ENCODE results near the gene STING1. TPM values are rescaled to one million over a fixed set of nuclear protein-coding genes. Genes with fewer than 3 reads are reported as not detected.
A peak's percentile ranks its signal among the peaks of the same experiment; 100 is the strongest.

The STING1 gene
- total and polyA plus RNA-seq, 12 donors = 19.7 to 116 (median 50.5) TPM

DNA sequence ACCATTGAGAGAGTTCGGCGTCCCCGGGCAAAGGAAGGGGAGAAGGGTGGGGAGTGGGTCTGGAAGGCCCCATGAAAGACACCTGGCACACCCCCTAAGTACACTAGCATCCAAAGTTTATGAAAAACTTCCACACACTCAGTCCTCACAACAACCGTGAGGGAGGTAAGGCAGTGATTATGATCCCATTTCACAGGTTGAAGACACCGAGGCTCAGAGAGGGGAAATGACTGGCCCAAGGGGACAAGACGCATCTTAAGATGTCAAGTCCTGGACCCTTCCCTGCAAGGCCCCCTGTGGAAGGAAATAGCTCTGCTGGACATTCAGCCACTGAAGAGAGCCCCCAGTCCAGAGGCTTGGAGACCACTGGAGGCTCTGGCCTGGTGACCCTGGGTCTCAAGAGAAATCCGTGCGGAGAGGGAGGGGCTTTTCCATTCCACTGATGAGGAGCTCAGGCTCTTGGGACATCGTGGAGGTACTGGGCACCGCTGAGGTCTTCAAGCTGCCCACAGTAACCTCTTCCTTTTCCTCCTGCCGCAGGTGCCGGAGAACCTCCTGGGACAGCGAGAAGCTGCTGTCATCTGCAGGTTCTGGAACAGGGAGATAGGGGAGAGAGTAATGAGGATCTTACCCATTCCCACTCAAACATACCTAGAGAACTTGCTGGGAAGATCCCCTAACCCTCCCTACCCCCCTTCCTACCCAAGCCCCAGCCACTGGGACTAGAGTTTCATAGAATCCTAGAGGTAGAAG is 6.5 kb downstream of the STING1 start:
- Histone ChIP-seq H3K4me1 (peaks cover 8 to 75% (median 49%) of the 10 kb centered on the region in 9 donors), H3K4me3 (no peak overlapping the region), H3K36me3 (peaks cover 0 to 63% (median 38%) of the 10 kb centered on the region in 9 donors), H3K9me3 (no peaks in the 10 kb centered on the region), H3K27ac (peak overlapping the region in 4 of 10 donors; percentile 22 to 84 (median 47)), H3K27me3 (no peaks in the 10 kb centered on the region)
- DNase-seq (no peak), ATAC-seq (peak in 1 of 8 donors; percentile 2)
- intact Hi-C loops (cut with DNase I) = no loop called here
- TF ChIP-seq, protein P1, sequence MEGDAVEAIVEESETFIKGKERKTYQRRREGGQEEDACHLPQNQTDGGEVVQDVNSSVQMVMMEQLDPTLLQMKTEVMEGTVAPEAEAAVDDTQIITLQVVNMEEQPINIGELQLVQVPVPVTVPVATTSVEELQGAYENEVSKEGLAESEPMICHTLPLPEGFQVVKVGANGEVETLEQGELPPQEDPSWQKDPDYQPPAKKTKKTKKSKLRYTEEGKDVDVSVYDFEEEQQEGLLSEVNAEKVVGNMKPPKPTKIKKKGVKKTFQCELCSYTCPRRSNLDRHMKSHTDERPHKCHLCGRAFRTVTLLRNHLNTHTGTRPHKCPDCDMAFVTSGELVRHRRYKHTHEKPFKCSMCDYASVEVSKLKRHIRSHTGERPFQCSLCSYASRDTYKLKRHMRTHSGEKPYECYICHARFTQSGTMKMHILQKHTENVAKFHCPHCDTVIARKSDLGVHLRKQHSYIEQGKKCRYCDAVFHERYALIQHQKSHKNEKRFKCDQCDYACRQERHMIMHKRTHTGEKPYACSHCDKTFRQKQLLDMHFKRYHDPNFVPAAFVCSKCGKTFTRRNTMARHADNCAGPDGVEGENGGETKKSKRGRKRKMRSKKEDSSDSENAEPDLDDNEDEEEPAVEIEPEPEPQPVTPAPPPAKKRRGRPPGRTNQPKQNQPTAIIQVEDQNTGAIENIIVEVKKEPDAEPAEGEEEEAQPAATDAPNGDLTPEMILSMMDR (IDR thresholded peaks at IDR 0.05) = no peak
- WGBS, 2 donors = 84 to 92% methylated on average over 13 of the region's 13 CpGs

DNA sequence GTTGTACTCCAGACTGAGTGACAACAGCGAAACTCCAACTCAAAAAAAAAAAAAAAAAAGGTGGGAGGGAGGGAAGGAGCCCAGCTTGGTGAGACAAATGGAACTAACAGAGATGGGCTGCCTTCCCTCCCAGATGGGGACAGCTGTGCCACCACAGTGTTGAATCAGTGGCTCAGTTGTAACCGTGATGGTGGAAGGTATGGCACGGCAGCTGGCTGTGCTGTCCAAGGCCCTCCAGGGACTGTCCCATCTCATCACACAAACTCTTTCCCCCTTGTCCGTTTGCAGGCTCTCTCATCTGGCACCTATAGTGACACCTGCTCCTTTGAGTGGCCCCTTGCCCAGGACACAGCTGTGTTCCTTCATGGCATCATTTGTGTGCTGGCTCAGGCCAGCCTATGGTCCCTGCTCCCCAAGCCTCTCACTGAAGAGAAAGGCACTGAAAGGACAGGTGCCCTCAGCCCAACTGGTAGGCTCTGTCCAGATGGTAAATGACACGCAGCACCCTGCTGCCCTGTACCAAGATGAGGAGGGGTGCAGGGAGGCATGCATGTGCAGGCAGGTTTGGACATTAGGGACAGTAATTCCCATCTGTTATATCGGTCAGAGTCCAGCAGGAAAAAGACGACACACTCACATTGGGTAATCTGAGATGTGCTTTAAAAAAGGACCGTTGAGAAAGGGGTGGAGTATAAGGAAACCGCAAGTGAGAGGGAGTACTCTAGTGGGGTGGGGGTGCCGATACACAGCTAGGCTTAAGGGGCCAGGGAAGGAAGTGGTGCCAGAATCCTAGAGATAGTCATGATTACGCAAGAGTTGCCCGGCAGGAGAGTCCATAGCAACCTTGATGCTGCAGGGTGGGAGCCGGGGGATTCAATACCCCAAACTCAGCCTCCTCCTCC is 7.4 kb downstream of the STING1 start:
- 49 to 53% methylated on average over 13 of the region's 13 CpGs for WGBS, 2 donors
- peaks cover 0 to 58% (median 34%) of the 10 kb centered on the region in 9 donors for H3K36me3 ChIP-seq
- TF ChIP-seq, protein P1 (IDR thresholded peaks at IDR 0.05) = no peak
- DNase-seq = no peak
- peaks cover 2 to 73% (median 48%) of the 10 kb centered on the region in 9 donors for H3K4me1 ChIP-seq
- peak overlapping the region in 7 of 10 donors; percentile 22 to 84 (median 28) for H3K27ac ChIP-seq
- no peaks in the 10 kb centered on the region for H3K27me3 ChIP-seq
- peak; percentile 4 to 52 (median 44) for ATAC-seq
- H3K4me3 ChIP-seq = no peak overlapping the region
- intact Hi-C loops (cut with DNase I) = no loop called here
- H3K9me3 ChIP-seq = no peaks in the 10 kb centered on the region

DNA sequence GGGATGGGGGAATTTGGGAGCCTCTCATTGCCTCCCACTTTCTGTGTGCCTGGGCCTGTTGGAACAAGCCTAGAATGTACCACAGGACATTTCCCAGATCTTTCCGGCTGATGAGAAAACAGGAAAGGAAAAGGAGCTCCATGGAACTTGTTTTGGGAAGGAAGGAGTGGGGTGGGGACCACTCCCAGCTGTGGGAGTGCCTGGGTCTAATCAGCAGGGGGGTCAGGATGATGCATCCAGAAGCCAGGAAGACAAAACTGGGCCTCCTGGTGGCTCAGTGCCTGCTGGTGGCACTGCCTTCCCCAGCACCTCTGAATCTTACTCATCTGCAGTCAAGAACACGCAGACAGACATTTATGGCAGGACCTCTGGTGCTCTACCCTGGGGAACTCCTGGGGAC is 9.0 kb downstream of the STING1 start:
- no peak for DNase-seq
- intact Hi-C loops (cut with DNase I) = no loop called here
- WGBS, 2 donors = 62 to 74% methylated on average over 2 of the region's 2 CpGs
- no peak overlapping the region for H3K4me3 ChIP-seq
- ATAC-seq = peak in 6 of 8 donors; percentile 18 to 62 (median 32)
- TF ChIP-seq, protein P1 (IDR thresholded peaks at IDR 0.05) = peak in 2 of 9 donors; percentile 4 to 13
- H3K27ac ChIP-seq = peak overlapping the region in 9 of 10 donors; percentile 45 to 84 (median 73)
- no peaks in the 10 kb centered on the region for H3K9me3 ChIP-seq
- H3K36me3 ChIP-seq = peaks cover 0 to 42% (median 24%) of the 10 kb centered on the region in 9 donors
- H3K4me1 ChIP-seq = peaks cover 2 to 60% (median 40%) of the 10 kb centered on the region in 9 donors
- H3K27me3 ChIP-seq = no peaks in the 10 kb centered on the region

DNA sequence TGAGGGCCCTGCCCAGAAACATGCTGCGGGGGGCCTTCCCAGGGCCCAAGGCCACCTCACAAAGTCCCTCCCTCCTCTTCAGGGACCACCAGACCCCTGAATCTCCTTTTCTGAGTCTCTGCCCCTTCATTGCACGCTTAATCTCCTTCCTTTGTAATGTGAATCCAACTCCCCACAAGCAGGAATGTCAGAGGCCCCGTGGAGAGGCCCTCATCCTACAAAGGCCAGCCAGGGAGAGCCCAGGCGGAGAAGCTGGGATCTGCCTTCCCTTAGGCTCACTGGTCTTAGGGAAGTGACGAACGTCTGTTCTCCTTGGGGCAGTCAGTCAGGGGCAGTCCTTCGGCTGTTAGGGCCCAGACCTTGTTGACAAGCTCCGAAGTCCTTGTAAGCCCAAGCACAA is 9.5 kb downstream of the STING1 start:
- peaks cover 2 to 59% (median 38%) of the 10 kb centered on the region in 9 donors for H3K4me1 ChIP-seq
- intact Hi-C loops (cut with DNase I) = no loop called here
- 56 to 57% methylated on average over 8 of the region's 8 CpGs for whole genome bisulfite sequencing, 2 donors
- H3K9me3 ChIP-seq = no peaks in the 10 kb centered on the region
- no peak overlapping the region for H3K4me3 ChIP-seq
- no peaks in the 10 kb centered on the region for H3K27me3 ChIP-seq
- H3K27ac ChIP-seq = peak overlapping the region; percentile 45 to 84 (median 71)
- peaks cover 0 to 37% (median 20%) of the 10 kb centered on the region in 9 donors for H3K36me3 ChIP-seq
- TF ChIP-seq, protein P1 (IDR thresholded peaks at IDR 0.05) = no peak
- peak in 6 of 8 donors; percentile 3 to 53 (median 32) for ATAC-seq
- no peak for DNase-seq

All from heart right ventricle (tissue), 16 donors.